Left renal pelvis (tissue), 4 donors: ENCODE data around the gene INHBB. TPM values are rescaled to one million over a fixed set of nuclear protein-coding genes. Genes with fewer than 3 reads are reported as not detected.
"Not testable (repeated sequence)": the region's sequence is repeated elsewhere in the genome, so short reads cannot be mapped to it uniquely, and the experiment has no call there.

Experiments
- DNase-seq, 4 donors: peaks; one replicate each; pipeline ENCODE4 v3.0.0-alpha.2; 2013; ENCODE audit warnings: low read depth in 4 of 4, low spot score in 3 of 4
- polyA plus RNA-seq, 4 donors: library from polyadenylated mRNA; unstranded; fragments of 120-200 nt; gene quantifications; one replicate each; pipeline ENCODE4 v1.2.1, GENCODE V29; 2013; ENCODE audit not compliant: insufficient read length in 4 of 4

The INHBB gene
- polyA plus RNA-seq, 4 donors: 0.05 to 1.1 (median 0.11) TPM; not detected in 1

DNA sequence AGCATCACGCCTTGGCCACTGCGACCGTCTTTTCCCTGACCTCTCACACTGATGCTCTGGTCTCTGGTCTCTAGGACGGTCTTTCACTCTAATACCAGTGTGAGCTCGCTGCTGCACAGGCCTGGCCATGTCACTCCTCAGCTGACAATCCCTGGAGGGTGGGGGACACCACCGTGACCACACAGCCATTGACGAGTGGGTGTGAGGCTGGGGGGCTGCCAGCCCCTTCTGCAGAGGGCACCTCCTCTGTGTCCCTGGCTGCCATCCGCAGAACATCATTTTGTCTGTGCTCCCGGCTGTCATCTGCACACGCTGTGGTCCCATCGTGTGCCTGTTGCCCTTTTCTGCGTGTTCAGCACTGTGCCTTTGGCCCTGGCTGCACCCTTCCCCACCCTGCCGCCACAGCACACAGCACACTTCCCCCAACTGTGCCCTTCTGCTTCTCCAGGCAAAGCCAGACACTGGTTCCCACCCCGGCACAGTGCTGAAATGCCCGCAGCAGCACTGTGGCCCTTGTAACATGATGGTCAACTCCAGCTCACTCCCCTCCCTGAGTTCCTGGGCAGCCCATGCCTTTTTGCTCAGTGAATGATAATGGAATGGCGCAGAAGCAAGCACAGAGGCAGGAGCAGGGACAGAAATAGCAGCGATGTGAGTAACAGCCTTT lies 30.4 kb upstream of the INHBB start:
- no peak for DNase-seq

DNA sequence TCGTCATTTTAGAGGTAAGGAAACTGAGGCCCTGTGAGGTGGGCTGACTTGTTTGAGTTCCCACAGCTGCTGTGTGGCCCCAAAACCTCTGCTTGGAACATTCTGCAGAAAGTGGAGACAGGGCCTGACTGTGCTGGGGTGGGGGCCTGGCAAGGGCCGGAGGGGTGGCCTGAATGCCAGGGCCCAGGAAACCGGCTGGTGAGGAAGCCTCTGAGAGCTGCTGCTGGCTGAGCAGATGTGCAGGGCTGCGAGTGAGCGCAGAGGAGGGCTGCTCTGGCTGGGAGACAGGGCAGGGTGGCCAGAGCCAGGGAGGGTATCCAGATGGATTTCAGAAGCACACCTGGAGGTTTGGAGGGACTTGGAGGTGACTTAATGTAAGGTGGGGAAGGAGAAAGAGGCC lies 29.9 kb upstream of the INHBB start:
- no peak for DNase-seq

DNA sequence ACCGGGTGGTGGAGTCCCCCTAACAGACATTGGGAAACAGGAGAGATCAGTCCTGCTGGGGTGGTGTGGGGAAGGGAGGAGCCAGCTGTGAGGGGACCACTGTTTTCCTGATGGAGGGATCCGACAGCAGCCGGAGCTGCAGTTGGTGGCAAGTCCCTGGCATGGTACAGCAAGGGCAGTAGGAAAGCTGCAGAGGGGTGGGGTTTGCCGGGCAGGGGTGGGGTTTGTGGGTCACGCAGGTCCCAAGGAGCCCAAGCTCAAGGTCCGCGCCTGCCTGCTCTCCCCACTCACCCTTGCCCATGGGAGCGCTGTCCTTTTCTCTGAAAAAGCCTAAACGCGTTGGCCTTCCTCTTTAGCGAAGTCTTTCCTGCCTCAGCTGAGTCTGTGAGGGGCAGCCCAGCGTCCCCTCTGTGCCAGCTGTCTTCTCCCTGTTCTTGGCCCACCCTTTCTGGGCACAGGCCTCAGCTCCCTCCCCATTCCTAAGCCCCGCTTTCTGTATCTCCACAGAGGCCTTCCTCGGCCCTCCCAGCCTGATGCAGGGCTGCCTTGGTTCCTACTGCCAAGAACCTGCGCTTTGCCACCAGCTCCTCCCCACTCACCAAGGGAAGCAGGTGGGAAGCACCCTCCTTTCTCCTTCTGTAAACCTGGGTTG lies 29.3 kb upstream of the INHBB start:
- DNase-seq: no peak

DNA sequence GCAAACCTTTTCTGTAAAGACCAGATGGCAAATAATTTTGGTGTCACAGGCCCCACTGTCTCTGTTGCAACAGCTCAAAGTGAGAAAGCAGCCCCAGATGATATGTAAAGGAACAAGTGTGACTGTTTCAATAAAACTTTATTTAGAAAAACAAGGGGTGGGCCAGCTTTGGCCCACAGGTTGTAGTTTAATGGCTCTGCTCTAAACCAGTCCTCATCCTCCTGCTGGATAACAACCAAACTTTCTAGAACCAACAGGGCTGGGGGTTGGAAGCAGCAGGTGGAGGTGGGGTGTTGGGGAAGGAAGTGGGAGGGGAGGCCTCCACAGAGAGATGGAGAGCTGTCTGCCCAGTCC lies 28.8 kb upstream of the INHBB start:
- DNase-seq: no peak

DNA sequence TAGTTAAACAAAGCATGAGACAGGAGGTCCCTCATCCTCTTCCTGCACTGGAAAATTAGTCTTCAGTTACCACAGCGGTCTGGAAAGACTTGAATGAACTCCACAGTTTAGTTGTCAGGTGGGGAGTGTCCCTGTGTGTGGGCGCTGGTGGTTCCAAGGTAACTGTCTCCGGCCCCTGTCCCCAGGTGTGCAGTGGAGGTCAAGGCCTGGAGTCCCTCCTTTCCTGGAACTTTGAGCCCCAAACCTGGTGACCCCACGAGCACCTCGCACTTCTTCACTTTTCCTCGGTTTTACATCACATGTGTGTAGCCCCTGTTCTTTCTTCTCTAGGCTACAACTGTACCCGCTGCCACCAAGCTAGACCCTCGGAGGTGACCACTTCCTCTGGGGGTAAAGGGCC lies 28.0 kb upstream of the INHBB start:
- no peak for DNase-seq

DNA sequence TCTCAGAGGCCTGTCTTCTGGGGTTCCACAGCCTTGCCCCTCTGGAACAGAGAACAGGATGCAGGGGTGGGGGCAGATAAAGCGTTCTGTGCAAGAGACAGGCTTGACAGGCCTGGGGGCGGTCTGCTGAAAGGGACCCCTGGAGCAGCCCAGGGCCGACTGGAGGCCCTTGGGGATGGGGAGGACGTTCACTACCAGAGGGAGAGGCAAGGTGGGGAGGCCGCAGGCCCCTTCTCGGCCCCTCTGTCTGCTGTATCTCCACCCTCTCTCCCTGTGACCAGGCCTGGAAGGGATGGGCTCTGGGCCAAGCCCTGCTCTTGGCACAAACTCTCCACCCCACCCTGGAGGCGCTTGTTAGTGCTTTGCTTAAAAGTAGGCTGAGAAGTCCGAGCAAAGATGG lies 27.3 kb upstream of the INHBB start:
- DNase-seq: no peak

DNA sequence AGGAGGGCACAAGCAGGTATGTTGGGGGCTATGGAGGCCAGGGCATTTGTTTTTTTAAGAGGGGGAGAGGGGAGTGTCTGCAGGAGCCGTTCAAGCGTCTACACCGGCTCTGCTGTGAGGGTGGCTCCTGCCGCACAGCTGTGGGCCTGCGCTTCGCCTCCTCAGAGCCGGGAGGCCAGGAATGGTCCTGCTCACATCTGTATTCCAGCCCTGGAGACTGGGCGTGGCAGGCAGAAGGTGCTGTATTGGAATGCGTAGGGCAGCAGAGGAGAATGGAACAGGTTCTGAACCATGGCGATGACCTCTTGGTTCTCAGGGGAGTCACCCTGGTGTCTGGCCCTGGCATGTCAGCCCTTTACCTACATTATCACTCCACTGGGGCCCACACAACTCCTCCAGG lies 26.8 kb upstream of the INHBB start:
- no peak for DNase-seq

DNA sequence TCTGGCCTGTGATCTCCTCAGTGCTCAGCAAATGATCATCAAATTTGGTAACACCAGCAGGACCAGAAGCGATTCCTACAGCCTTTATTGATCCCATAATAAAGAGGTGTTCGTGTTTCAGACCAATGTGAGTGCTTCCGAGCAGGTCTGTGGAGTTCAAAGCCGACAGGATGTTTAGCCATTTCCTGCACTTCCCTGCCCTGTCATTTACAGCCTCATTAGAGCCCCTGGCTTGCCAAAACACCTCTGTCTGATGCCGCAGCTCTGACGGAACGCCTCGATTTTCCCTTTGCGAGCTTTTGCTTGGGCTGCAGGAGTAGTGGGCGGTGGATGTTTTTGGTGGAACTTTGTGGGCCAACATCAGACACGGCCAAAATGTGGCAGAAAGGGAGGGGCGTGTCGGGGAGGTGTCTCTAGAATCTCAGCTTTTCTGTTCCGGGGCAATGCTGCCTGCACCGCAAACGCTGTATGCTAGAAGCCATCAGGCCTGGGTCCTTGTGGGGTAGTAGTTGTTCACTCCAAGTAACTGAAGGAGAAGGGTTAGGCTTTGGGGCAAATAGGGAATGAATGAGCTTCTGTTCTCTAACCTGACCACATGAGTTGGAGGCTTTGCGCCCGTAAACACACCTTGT lies 26.1 kb upstream of the INHBB start:
- no peak for DNase-seq

DNA sequence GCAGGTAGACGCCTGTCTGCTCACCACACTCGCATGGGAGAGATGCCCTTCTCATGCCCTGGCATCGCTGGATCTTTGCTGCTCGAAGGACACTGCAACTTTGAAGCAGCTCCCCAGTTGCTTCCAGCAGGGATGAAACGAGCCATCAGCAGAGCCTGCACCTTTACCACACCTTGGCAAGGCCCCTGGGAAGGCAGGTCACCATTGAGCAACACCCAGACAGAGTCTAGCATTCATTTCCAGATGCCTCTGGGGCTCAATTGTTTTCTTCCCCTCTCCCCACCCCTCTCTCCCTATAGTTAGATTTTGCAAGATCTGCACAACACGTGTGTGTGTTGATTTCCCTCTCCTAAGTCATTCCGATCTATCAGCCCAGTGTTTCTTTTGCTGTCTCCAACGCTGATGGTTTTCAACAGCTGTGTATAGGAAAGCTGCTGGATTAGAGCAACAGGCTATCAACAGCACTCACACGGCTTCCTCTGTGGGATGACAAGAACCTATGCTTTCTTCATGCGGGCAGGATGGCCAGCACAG lies 25.6 kb upstream of the INHBB start:
- DNase-seq: no peak

DNA sequence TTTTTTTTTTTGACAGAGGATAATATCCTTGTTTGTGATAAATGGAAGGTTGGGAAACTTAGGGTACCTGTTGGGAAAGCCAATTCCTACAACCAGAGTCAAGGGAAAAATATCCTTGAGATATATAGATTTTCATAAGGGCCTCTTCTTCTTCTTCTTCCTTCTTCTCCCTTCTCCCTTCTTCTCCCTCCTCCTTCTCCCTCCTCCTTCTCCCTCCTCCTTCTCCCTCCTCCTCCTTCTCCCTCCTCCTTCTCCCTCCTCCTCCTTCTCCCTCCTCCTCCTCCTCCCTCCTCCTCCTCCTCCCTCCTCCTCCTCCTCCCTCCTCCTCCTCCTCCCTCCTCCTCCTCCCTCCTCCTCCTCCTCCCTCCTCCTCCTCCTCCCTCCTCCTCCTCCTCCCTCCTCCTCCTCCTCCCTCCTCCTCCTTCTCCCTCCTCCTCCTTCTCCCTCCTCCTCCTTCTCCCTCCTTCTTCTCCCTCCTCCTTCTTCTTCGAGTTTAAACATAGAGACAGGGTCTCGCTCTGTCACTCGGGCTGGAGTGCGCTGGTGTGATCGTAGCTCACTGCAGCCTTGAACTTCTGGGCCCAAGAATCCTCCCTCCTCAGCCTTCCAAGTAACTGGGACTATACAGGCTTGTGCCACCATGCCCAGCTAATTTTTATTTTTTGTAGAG lies 24.9 kb upstream of the INHBB start:
- DNase-seq: not testable (repeated sequence)

DNA sequence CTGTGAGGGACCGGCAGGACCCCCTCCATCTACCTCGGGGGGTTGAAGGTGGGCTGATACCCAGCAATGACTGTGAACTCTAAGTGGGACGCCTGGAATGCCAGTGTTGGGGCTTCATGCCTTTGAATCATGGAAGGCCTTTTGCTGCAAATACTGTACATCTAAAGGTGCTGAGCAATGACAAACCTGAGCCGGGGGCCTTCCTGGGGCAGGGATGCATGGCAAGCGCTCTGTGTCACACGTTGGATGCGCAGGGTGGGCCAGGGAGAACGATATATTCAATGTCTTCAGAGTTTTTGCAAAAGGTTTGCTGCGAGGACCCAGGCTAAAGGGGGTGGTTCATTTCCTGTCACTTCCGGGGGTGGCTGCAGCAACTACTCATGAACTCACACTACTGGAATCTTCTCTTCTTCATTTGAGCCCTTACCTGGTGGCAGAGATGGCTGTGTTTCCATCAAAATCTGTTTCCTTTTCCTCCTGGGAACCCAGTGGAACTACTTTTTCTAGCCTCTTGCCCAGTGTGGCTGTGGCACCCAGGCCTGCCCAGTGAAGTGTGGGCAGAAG lies 24.1 kb upstream of the INHBB start:
- no peak for DNase-seq

DNA sequence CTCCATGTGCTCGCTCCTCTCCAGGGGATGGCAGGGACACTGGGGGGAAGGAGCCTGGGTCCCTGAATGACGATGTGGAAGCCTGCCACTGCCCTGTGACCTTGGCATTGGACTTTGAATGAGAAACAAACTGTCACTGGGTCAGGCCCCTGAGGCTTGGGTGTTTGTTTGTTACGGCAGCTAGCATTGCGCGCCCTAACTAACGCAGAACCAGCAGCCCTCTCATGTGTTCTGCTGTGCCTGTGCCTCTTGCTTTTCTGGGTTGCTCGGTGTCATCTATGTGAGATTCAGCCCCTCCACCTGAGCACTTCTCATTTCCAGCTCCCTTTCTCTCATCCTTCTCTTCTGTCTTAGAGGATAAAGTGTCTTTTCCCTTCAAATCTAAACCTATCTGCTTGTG lies 23.6 kb upstream of the INHBB start:
- DNase-seq: no peak

DNA sequence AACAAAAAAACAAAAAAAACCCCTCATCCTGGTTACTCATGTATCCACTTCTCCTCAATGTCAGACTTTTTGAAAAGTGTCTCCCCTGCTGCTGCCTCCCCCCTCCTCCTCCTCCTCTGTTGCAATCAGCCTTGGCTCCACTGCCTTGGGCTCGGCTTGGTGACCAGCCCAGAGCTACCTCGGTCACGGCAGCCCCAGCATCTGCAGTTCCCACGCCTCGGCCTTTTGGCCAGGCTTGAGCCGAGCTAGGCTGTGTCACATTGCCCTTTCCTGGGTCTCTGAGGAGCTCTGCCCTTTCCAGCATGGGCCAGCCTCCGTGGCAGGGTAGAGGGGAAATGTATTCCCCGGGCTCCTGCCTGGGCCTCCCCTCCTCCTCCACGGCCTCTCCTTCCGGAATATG lies 22.7 kb upstream of the INHBB start:
- no peak for DNase-seq

DNA sequence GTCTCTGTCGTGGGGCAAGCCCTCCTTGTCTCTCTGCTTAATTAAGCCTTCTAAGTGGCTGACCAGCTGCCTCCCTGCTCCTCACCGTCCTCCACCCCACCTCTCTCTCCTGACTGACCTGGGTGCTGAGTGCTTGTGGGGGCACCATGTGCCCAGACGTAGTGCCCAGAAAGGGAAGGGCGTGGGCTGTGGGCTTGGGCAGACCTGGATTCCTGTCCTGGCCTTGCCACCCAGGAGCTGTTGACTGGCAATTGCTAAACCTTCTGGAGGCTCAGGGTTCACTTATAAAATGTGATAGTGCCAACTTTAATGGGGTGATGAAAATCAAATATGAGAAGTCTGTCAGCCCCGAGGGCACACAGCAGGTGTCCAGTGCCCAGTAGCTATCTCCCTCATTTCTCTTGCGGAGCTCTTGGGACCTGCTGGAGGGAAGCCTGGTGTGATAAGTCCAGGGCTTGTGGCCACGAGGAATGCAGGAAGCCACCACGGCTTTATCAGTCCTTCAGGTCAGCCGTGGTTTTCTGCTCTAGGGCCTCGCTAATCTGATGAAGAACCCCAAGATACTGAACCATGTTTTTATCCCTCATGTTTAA lies 22.0 kb upstream of the INHBB start:
- no peak for DNase-seq

DNA sequence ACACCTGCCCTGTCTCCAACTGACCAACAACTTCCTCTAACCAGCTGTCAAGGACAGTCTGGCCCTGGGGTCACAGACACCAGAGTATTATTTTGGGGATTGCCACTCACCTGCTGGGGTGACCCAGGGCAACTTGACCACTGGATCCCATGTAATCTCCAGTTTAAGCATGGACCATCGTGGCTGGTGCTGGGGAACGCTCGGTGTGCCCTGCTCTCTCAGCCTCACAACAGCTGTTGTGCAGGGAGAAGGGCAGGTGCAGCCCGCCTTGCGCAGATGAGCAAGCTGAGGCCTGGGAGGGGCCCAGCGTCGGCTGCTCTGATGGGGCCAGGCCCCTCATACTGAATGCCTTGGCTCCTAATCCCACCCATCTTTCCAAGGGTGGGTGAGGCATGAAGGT lies 21.0 kb upstream of the INHBB start:
- no peak for DNase-seq

DNA sequence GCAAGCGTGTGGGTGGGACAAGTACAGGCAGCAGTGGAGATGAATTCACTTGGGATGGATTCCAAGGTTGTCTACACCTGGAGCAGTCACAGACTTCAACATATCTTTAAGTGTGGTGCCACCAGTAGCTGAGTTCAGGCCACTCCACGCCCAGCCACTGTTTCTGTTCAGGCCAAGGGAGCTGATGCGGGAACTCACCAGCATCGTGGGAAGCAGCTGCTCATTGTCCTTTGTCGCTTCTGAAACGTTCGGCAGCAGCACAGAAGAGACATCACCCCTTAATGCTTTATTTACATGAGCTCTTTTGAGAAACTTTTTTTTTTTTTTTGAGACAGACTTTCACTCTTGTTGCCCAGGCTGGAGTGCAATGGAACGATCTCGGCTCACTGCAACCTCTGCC lies 19.9 kb upstream of the INHBB start:
- no peak for DNase-seq

DNA sequence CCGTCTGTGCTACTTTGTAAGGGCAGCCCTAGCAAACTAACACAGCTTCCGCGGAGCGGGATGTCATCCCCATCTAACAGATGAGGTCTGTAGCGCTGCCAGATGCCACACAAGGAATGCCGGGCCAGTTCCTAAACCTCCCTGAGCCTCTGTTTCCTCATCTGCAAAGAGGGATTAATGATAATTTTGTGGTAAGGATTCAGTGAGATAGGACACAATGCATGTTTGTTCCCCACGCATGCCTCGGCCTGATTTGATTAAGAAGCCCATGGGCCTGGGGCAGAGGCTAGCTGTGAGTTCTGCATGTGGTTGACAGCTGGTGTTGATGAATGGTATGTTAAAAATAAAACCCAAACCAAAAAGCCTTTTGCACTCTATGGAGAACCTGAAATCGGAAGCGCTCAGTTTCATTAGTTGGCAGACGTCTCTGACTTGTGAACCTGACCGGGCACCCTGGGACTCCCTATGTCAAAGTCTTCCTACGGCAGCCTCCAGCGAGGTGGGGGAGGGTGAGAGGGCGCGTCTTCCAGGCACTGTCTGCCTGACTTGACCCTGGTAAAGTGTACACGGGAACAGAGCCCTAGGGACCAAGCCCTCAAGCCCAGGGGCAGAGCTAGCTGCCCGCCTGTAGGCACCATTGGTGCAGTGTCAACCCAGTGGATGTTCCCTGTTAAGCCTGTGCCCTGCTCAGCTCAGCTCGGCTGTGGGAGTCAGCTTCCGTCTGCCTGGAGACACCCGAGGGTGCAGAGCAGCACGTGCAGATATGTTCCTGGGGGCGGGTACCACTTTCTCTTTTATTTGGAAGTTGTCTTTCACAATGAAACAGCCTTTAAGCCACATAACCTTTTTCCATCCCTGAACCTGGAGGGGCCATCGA lies 14.8 kb upstream of the INHBB start:
- no peak for DNase-seq

DNA sequence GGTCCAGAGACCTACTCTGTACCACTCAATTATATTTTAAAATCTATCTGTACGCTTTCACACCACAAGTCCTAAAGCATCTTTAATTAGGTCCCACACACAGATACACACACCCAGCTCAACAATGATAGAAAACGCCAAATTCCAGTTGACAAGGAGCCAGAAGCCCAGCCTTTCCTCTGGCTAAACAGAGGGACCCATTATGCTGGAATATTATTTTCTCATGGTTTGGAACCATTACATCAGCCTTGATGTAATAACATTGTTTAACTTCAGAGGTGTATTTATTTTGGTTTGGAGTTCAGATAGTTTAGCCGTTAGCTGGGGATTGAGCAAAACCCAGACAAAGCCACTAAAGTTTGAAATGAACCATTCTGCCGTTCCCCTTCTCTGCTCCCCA lies 14.0 kb upstream of the INHBB start:
- DNase-seq: no peak

DNA sequence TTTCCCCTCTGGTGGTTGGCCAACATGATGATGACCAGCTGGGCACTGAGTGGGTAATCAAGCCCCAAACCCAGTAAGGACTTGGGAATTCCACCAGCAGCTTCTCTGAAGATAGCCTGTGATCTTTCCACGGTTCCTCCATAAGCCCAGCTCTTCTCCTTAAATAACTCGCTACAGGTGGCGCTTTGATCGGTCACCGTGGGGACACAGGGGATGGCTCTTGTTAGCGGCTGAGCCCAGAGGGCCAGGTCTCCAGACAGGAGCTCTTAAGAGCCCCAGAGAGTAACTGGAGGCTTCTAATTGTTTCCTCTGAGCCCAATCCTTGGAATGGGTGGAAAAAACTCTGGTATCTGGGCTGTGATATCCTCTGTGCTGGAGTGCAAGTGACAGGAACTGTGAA lies 13.6 kb upstream of the INHBB start:
- DNase-seq: no peak

DNA sequence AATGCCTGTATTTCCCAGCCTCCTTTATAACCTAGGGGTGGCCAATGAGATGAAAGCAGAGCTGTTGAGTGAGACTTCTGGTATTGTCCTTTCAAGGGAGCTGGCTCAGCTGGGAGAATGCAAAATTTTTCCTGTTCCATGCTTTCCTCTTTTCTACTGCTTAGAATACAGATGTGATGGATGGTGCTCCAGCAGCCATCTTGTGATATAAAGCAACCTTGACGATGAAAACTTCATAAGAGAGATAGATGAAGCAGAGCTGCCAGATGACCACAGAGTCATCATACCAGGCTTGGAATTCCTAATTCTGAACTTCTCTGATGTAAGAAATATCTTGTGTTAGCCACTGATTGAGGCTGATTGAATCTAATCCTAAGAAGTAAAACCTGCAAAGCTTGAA lies 11.9 kb upstream of the INHBB start:
- DNase-seq: no peak
